Measurements from ENCODE around the gene CLTC. TPM values are rescaled to one million over a fixed set of nuclear protein-coding genes. Genes with fewer than 3 reads are reported as not detected.

Gene CLTC
- total and polyA plus RNA-seq, 2 experiments from 2014 or later: 107 to 344 TPM

- H3K9me2 ChIP-seq (ENCODE audit: insufficient read depth): no peaks in the 10 kb centered on the region
- no peak; the same call in 2 of the 3 replicates for ATAC-seq
- peaks cover 51% of the 10 kb centered on the region for H4K20me1 ChIP-seq (replicated peaks; ENCODE audit: insufficient read depth)
- H3K79me2 ChIP-seq (replicated peaks; ENCODE audit: insufficient read depth): peaks cover 100% of the 10 kb centered on the region
- TF ChIP-seq ETS1 (IDR thresholded peaks at IDR 0.05) (no peak), EZH2phosphoT487 (IDR thresholded peaks at IDR 0.05; ENCODE audit: unreplicated experiment) (no peak), ZNF462 (CRISPR knock-in tag; IDR thresholded peaks at IDR 0.05) (no peak), CTCF (conservative IDR thresholded peaks at IDR 0.05; ENCODE audit: low read depth in 2 of 2) (no peak), JUNB (IDR thresholded peaks at IDR 0.05; ENCODE audit: unreplicated experiment) (no peak), CREB1 (CRISPR knock-in tag; IDR thresholded peaks at IDR 0.05; ENCODE audit: low read depth) (no peak), EZH2 (IDR thresholded peaks at IDR 0.05; ENCODE audit: low read depth, unreplicated experiment) (no peak), STAT1 (IDR thresholded peaks at IDR 0.05; ENCODE audit: unreplicated experiment) (no peak), ZNF114 (CRISPR knock-in tag; IDR thresholded peaks at IDR 0.05) (no peak), ZNF331 (CRISPR knock-in tag; IDR thresholded peaks at IDR 0.05; ENCODE audit: low read depth) (no peak), REST (IDR thresholded peaks at IDR 0.05; ENCODE audit: unreplicated experiment) (no peak), NANOG (IDR thresholded peaks at IDR 0.05; ENCODE audit: borderline replicate concordance) (no peak)
- H3K27me3 ChIP-seq (ENCODE audit: insufficient read depth): no peaks in the 10 kb centered on the region
- H3K4me2 ChIP-seq: peak overlapping the region; percentile 37
- Mint-ChIP-seq H3K9me3 (no peaks in the 10 kb centered on the region), H3K27me3 (ENCODE audit: insufficient read depth, low read depth, poor library complexity) (peaks cover 5% of the 10 kb centered on the region), H3K4me3 (peak overlapping the region; percentile 58), H3K4me1 (peaks cover 25% of the 10 kb centered on the region; the same call in 2 of the 3 replicates), H3K36me3 (ENCODE audit: low read depth) (peaks cover 16% of the 10 kb centered on the region; the same call in 2 of the 3 replicates), H3K27ac (peak overlapping the region; percentile 82; the same call in 1 of the 2 replicates)
- H3K4me1 ChIP-seq (ENCODE audit: insufficient read depth): peaks cover 15% of the 10 kb centered on the region
- no peaks in the 10 kb centered on the region for H3K36me3 ChIP-seq (ENCODE audit: insufficient read depth)
- no peaks in the 10 kb centered on the region for H3F3A ChIP-seq (replicated peaks; ENCODE audit: low read depth)
- no peak overlapping the region for H2AFZ ChIP-seq
- H3K27ac ChIP-seq (ENCODE audit: low read depth): no peak overlapping the region
- peak; percentile 67 for DNase-seq (ENCODE audit: low spot score)
- H3K4me3 ChIP-seq: no peak overlapping the region
Observed at GRCh38 chr17:59634632-59635541, 15.2 kb downstream of the CLTC start.
